B cell (primary cell): ENCODE measurements around the gene TENM4. TPM values are rescaled to one million over a fixed set of nuclear protein-coding genes. Genes with fewer than 3 reads are reported as not detected.

Experiments
- ATAC-seq: fragments of 200-7000 bp; cut with Tn5 transposase; one replicate; pipeline ENCODE4 v1.10.0; 2021; ENCODE audit warnings: low read depth, mild to moderate bottlenecking, moderate number of reproducible peaks, moderate library complexity
- CTCF ChIA-PET: fragments of 350-600 bp; sonication (Branson Sonifier 250); formaldehyde crosslinking; loops from one replicate; lab custom pipeline; 2021; ENCODE audit warnings: antibody characterized with exemption, inconsistent platforms; lab: Charles Lee
- POLR2A ChIA-PET: fragments of 350-600 bp; sonication (Branson Sonifier 250); formaldehyde crosslinking; loops from one replicate; lab custom pipeline; 2021; ENCODE audit warnings: antibody characterized with exemption; lab: Charles Lee
- DNase-seq: peaks from one replicate; pipeline ENCODE4 v3.0.0; 2013
- H2AFZ ChIP-seq: 2 replicates; pipeline ENCODE4 v1.6.1; 2012; ENCODE audit warnings: mild to moderate bottlenecking, low read depth, low read length; ENCODE audit not compliant: insufficient read depth, poor library complexity, severe bottlenecking
- H3K27ac ChIP-seq, 2 donors: 1 replicate in 1 of 2; 2 replicates in 1 of 2; pipeline ENCODE4 v1.5.1; 2012 to 2013; ENCODE audit warnings: low read length in 2 of 2, mild to moderate bottlenecking in 2 of 2, moderate library complexity in 1 of 2
- H3K27me3 ChIP-seq, 4 experiments: fragments of 200-600 bp in 1 of 4; sonication (generic) in 1 of 4; replicated peaks in 1 of 4; 1 replicate in 2 of 4; 2 replicates in 2 of 4; pipeline versions ENCODE4 v1.6.1 to v1.7.0; 2013 to 2016; ENCODE audit warnings: low read length in 3 of 4, mild to moderate bottlenecking in 2 of 4, mixed read lengths in 1 of 4, moderate library complexity in 1 of 4; ENCODE audit not compliant: insufficient read depth in 4 of 4, control insufficient read depth in 3 of 4; ENCODE audit errors: control extremely low read depth in 1 of 4
- H3K36me3 ChIP-seq, 2 experiments: replicated peaks in 1 of 2; 1 replicate in 1 of 2; 2 replicates in 1 of 2; pipeline versions ENCODE4 v1.6.1 to v1.7.1; 2013; ENCODE audit warnings: low read length in 1 of 2; ENCODE audit not compliant: insufficient read depth in 2 of 2, control insufficient read depth in 1 of 2; ENCODE audit errors: control extremely low read depth in 1 of 2, extremely low read depth in 1 of 2
- H3K4me1 ChIP-seq, 2 donors: fragments of 200-600 bp in 1 of 2; sonication (generic) in 1 of 2; 1 replicate in 1 of 2; 2 replicates in 1 of 2; pipeline versions ENCODE4 v1.5.1 to v1.6.1; 2013 to 2017; ENCODE audit warnings: low read length in 2 of 2; ENCODE audit not compliant: control insufficient read depth in 2 of 2, insufficient read depth in 2 of 2
- H3K4me2 ChIP-seq: replicated peaks from 2 replicates; pipeline ENCODE3; 2012; ENCODE audit warnings: mild to moderate bottlenecking, low read depth, low read length; ENCODE audit not compliant: poor library complexity, severe bottlenecking
- H3K4me3 ChIP-seq, 5 experiments: fragments of 200-600 bp in 1 of 5; sonication (generic) in 1 of 5; 1 replicate in 3 of 5; 2 replicates in 2 of 5; pipeline versions ENCODE4 v1.5.1 to v1.7.0; 2011 to 2016; ENCODE audit warnings: low read length in 4 of 5, mild to moderate bottlenecking in 4 of 5, low read depth in 2 of 5, control low read depth in 1 of 5, moderate library complexity in 1 of 5; ENCODE audit not compliant: insufficient read depth in 1 of 5; ENCODE audit errors: control extremely low read depth in 1 of 5, extremely low read depth in 1 of 5
- H3K79me2 ChIP-seq: fragments of 200-600 bp; sonication (generic); one replicate; pipeline ENCODE4 v1.6.0; 2016; ENCODE audit warnings: low read length; ENCODE audit not compliant: control insufficient read depth, insufficient read depth
- H3K9ac ChIP-seq: fragments of 200-600 bp; sonication (generic); 2 replicates; pipeline ENCODE4 v1.6.1; 2017; ENCODE audit warnings: mild to moderate bottlenecking, low read length, moderate library complexity
- H3K9me3 ChIP-seq, 3 donors: one replicate each; pipeline versions ENCODE4 v1.6.1 to v1.7.1; 2013; ENCODE audit warnings: low read length in 2 of 3; ENCODE audit not compliant: control insufficient read depth in 2 of 3, insufficient read depth in 1 of 3; ENCODE audit errors: control extremely low read depth in 1 of 3
- H4K20me1 ChIP-seq: 2 replicates; pipeline ENCODE4 v1.6.0; 2012; ENCODE audit warnings: mild to moderate bottlenecking, low read length; ENCODE audit not compliant: insufficient read depth, control insufficient read depth, poor library complexity, severe bottlenecking
- H3K27ac Mint-ChIP-seq: one replicate; pipeline ENCODE4 v1.8.0; 2021; ENCODE audit warnings: mixed read lengths
- H3K27me3 Mint-ChIP-seq: one replicate; pipeline ENCODE4 v1.8.0; 2021; ENCODE audit warnings: mixed read lengths
- H3K4me1 Mint-ChIP-seq: one replicate; pipeline ENCODE4 v1.8.0; 2021; ENCODE audit warnings: mixed read lengths
- H3K4me3 Mint-ChIP-seq: one replicate; pipeline ENCODE4 v1.8.0; 2021; ENCODE audit warnings: mixed read lengths
- H3K9me3 Mint-ChIP-seq: one replicate; pipeline ENCODE4 v1.8.0; 2022; ENCODE audit warnings: mixed read lengths; ENCODE audit not compliant: insufficient read depth
- EZH2 ChIP-seq: IDR thresholded peaks from 2 replicates; pipeline ENCODE4 v1.6.1; 2012; ENCODE audit warnings: borderline replicate concordance, low read depth, mild to moderate bottlenecking, moderate library complexity, low read length; ENCODE audit not compliant: insufficient read depth, poor library complexity, severe bottlenecking
- WGBS: methylation state at CpG from one replicate; pipeline ENCODE4 v1.1.5; 2013; ENCODE audit warnings: missing lambda C conversion rate; ENCODE audit not compliant: insufficient coverage; 5-methylcytosine and 5-hydroxymethylcytosine counted together
- intact Hi-C: fragments of 100-400 bp; cut with micrococcal nuclease; formaldehyde crosslinking; loops from one replicate; pipeline ENCODE4 v1.10.0; 2022
- polyA plus RNA-seq: library from polyadenylated mRNA; depleted of rRNA; stranded (reverse); fragments of >200 nt; gene quantifications from 2 replicates; pipeline ENCODE4 v1.2.3, GENCODE V29; 2012
- total RNA-seq, 2 donors: library from RNA; stranded (reverse); fragments of 120-200 nt in 1 of 2; gene quantifications; 1 replicate in 1 of 2; 2 replicates in 1 of 2; pipeline versions ENCODE4 v1.2.3 to v1.2.4, GENCODE V29; 2013 to 2022
- TF ChIP-seq, protein P1 (sequence below): fragments of 200-600 bp; IDR thresholded peaks from one replicate; pipeline ENCODE4 v1.8.0; 2022; ENCODE audit warnings: antibody characterized with exemption, mild to moderate bottlenecking

Gene TENM4
- total and polyA plus RNA-seq, 2 donors (not counting 1 experiment from before 2014, with no cell fraction given) = 0.09 to 5.7 TPM

DNA sequence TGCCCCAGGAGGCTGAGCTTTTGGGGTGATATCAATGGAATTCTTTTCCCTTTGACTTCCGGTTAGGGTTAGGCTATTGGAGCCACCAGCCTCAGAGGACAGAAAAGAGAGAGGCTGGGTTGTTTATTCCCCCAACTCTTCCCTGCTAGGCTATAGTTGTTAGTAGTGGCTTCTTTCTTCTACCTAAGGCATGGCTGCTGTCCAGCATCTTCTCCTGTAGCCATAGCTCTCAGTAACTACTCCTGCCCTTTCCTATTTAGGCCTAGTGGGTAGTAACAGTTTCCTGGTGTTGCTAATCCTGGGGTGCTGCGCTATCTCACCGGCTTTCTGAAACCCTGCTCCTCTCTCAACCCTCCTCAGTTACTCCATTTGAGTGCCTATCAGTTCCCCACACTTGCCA lies 184.9 kb downstream of the TENM4 start:
- TF ChIP-seq EZH2 = no peak
- TF ChIP-seq, protein P1, sequence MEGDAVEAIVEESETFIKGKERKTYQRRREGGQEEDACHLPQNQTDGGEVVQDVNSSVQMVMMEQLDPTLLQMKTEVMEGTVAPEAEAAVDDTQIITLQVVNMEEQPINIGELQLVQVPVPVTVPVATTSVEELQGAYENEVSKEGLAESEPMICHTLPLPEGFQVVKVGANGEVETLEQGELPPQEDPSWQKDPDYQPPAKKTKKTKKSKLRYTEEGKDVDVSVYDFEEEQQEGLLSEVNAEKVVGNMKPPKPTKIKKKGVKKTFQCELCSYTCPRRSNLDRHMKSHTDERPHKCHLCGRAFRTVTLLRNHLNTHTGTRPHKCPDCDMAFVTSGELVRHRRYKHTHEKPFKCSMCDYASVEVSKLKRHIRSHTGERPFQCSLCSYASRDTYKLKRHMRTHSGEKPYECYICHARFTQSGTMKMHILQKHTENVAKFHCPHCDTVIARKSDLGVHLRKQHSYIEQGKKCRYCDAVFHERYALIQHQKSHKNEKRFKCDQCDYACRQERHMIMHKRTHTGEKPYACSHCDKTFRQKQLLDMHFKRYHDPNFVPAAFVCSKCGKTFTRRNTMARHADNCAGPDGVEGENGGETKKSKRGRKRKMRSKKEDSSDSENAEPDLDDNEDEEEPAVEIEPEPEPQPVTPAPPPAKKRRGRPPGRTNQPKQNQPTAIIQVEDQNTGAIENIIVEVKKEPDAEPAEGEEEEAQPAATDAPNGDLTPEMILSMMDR = no peak
- Histone ChIP-seq H4K20me1 (no peaks in the 10 kb centered on the region), H3K79me2 (no peaks in the 10 kb centered on the region), H3K9ac (no peak overlapping the region), H2AFZ (no peak overlapping the region), H3K9me3 (no peaks in the 10 kb centered on the region), H3K4me3 (no peak overlapping the region), H3K36me3 (no peaks in the 10 kb centered on the region), H3K4me2 (no peak overlapping the region), H3K4me1 (no peaks in the 10 kb centered on the region), H3K27me3 (no peaks in the 10 kb centered on the region), H3K27ac (no peak overlapping the region)
- ChIA-PET POLR2A (no interaction called here), CTCF (interaction anchor here (0.7 kb wide), 1 partner anchor 91 kb away, joined by 3 read pairs; no protein-coding TSS in a partner anchor)
- no peaks in the 10 kb centered on the region for H3K27me3 Mint-ChIP-seq
- DNase-seq (no peak), ATAC-seq (no peak)
- WGBS = no CpG with 5 or more reads among the region's 3 CpGs
- intact Hi-C loops = no loop called here
- no peak overlapping the region for H3K27ac Mint-ChIP-seq
- no peaks in the 10 kb centered on the region for H3K9me3 Mint-ChIP-seq
- no peak overlapping the region for H3K4me3 Mint-ChIP-seq
- H3K4me1 Mint-ChIP-seq = no peaks in the 10 kb centered on the region

GRCh38 chr11:79253280-79253679 lies 187.6 kb downstream of the TENM4 start:
- no peak overlapping the region for H3K4me2 ChIP-seq
- H3K79me2 ChIP-seq = no peaks in the 10 kb centered on the region
- H3K27me3 ChIP-seq = no peaks in the 10 kb centered on the region
- no peak overlapping the region for H3K27ac ChIP-seq
- H3K4me3 ChIP-seq = no peak overlapping the region
- Mint-ChIP-seq H3K27me3 (no peaks in the 10 kb centered on the region), H3K9me3 (no peaks in the 10 kb centered on the region), H3K4me1 (no peaks in the 10 kb centered on the region), H3K27ac (no peak overlapping the region), H3K4me3 (no peak overlapping the region)
- H3K36me3 ChIP-seq = no peaks in the 10 kb centered on the region
- DNase-seq = no peak
- ChIA-PET CTCF (no interaction called here), POLR2A (no interaction called here)
- no peak overlapping the region for H2AFZ ChIP-seq
- intact Hi-C loops = no loop called here
- 82% methylated on average over 7 of the region's 8 CpGs for WGBS
- TF ChIP-seq, protein P1 = no peak
- no peak for TF ChIP-seq EZH2
- H3K9me3 ChIP-seq = no peaks in the 10 kb centered on the region
- no peak for ATAC-seq
- H4K20me1 ChIP-seq = no peaks in the 10 kb centered on the region
- no peak overlapping the region for H3K9ac ChIP-seq
- no peaks in the 10 kb centered on the region for H3K4me1 ChIP-seq
